HG03108 (cell line): ENCODE data around the gene RIMKLA.

ENCODE experiments used
- ATAC-seq: cut with Tn5 transposase; IDR thresholded peaks from one replicate; pipeline ENCODE4 v1.9.1; 2021; ENCODE audit warnings: moderate library complexity; ENCODE audit not compliant: unreplicated experiment

Gene RIMKLA

GRCh38 chr1:42370876-42371549 lies 9.6 kb upstream of the RIMKLA start:
- ATAC-seq, result no peak

- no peak for ATAC-seq
Observed at GRCh38 chr1:42372796-42373195, 7.8 kb upstream of the RIMKLA start.

- ATAC-seq, result no peak
Observed at GRCh38 chr1:42379794-42380585, 602 bp upstream of the RIMKLA start.

GRCh38 chr1:42381280-42381673 lies 685 bp downstream of the RIMKLA start:
- ATAC-seq, result no peak

GRCh38 chr1:42385283-42385682 lies 4.7 kb downstream of the RIMKLA start:
- ATAC-seq, result no peak

- no peak for ATAC-seq
Observed at GRCh38 chr1:42386051-42386450, 5.5 kb downstream of the RIMKLA start.

DNA sequence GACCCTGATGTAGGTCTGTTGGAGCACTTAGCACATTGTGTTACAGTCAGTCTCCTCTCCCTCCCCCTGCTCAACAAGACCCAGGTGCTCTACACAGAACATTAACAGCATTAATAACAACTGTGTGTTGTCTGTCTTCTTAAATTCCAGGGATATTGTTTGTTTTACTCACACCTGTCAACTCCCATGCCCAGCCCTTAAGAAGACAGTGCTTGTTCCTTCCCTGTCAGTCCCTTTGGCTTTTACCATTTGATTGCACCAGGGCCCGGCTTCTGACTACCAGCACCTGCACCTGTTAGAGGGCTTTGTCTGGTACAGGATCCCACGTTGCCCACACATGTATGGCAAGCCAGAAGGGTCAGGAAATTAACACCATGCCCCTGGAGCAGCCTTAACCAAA lies 11.7 kb downstream of the RIMKLA start:
- no peak for ATAC-seq

- ATAC-seq, result no peak
Observed at GRCh38 chr1:42392967-42393848, 12.6 kb downstream of the RIMKLA start.

DNA sequence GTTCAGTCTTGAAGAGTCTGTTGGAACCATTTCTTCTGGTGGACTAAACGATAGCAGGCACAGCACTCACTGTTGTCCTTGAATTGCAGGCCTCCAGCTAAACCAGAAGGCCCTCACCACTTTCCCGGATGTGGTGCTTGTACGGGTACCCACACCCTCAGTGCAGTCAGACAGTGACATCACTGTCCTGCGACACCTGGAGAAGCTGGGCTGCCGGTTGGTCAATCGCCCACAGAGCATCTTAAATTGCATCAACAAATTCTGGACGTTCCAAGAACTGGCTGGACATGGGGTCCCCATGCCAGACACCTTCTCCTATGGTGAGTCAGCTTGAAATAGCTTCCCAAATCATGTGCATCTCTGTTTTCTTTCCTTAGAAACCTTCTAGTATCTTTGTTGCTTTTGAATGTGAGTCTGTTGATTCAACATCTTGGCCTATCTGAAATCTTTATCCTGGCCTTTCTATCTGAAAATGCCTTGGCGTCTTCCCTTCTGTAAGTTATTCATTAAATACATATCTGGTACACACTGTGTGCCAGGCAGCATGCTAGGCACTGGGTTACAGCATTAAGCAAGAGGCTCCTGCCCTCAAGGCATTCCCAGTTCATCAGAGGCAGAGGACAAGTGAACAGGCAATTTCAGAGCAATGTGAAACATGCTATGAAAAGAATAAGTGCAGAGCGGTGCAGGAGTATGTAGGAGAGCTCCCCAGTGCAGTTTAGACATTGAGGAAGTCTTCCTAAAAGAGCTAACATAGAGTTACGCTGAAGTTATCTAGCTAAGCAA lies 18.9 kb downstream of the RIMKLA start:
- no peak for ATAC-seq

DNA sequence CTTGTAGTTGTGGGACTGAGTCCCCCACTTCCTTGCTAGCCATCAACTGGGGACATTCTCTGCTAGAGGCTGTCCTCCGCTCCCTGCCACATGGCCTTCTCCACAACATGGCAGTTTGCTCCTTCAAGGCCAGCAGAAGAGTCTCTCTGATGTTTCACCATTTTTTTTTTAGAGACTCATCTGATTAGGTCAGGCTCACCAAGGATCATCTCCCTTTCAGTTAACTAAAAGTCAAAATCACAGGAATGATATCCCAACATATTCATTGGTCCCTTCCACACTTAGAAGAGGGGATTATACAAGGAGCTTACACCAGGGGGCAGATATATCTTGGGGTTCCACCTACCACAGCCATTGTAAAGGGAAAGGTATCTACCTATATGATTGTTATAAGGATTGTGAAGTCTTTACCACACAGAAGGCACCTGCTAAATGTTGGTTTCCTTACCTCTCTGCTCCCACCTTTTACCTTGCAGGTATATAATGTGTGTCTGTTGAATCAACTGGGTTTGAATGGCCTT lies 23.3 kb downstream of the RIMKLA start:
- no peak for ATAC-seq

DNA sequence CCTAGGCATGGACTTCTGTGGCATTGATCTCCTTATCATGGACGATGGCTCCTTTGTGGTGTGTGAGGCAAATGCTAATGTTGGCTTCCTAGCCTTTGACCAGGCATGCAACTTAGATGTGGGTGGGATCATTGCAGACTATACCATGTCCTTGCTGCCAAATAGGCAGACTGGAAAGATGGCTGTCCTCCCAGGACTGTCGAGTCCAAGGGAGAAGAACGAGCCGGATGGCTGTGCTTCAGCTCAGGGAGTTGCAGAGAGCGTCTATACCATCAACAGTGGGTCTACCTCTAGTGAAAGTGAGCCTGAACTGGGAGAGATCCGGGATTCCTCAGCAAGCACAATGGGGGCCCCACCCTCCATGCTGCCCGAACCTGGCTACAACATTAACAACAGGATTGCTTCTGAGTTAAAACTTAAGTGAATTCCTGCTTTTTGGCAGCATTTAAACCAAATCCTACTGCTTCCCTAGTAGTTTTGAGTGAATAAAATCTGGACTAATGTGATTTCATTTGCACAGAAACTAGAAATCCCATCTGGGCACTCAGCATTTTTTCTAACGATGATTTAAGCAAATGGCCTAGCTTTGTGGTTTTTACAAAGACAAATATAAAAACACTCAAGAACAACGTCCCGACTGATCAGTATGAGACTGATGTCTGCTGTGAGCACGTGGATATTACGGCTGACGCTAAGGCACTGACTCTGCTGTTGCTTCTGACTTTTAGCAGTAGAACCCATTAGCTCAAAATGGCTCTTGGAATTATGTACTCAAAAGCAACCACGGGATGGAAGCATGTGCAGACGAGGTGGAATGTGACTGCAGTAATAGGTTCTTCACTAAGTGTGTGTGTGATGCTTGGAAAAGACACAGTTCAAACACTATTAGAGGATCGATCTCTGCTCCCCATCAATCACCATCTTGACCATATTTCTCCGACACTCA lies 34.2 kb downstream of the RIMKLA start:
- ATAC-seq, result no peak

GRCh38 chr1:42417166-42417565 lies 36.6 kb downstream of the RIMKLA start:
- no peak for ATAC-seq

GRCh38 chr1:42418516-42418915 lies 37.9 kb downstream of the RIMKLA start:
- no peak for ATAC-seq

GRCh38 chr1:42419126-42419821 lies 38.7 kb downstream of the RIMKLA start:
- no peak for ATAC-seq

GRCh38 chr1:42420121-42420520 lies 39.5 kb downstream of the RIMKLA start:
- no peak for ATAC-seq

DNA sequence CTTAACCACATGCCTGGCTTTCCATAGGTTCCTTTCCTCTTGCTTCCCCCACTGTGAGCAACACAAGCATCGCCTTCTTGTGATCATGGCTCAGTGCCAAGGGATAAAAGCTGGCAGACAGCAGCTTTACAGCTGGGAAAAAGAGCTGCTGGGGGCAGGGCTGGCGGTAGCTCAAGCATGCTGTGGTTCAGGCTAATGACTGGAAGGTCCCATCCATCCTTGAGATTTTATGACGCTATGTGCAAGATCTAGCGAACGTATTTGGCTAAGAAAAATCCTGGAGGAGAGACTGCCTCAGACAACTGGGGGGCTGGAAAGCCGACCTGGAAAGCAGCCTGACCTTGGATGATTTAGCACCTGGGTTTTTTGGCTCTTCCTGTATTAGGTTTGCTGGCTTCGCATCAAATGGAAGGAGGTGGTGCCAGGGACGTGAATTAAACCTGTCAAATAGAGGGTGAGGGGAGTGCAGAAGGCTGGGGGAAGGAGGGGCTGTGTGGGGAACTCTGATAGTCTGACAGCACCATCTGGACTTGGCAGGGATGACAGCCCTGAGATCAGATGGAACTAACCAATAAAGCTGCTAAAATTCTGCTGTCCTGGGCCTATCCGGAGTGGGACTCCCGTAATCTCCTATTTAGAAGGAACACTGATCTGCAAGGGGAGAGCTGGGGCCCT lies 40.5 kb downstream of the RIMKLA start:
- no peak for ATAC-seq

- no peak for ATAC-seq
Observed at GRCh38 chr1:42422737-42423136, 42.1 kb downstream of the RIMKLA start.

GRCh38 chr1:42423681-42424080 lies 43.1 kb downstream of the RIMKLA start:
- no peak for ATAC-seq
